Neural cell (in vitro differentiated cells): ENCODE results near the gene ENTREP3. TPM values are rescaled to one million over a fixed set of nuclear protein-coding genes. Genes with fewer than 3 reads are reported as not detected.
A peak's percentile ranks its signal among the peaks of the same experiment; 100 is the strongest.

ENCODE experiments used
- H2AFZ ChIP-seq: fragments of 200-600, 300-800 bp; sonication (generic), shearing (Covaris generic); 2 replicates; pipeline ENCODE4 v1.6.0; 2014; ENCODE audit warnings: low read depth, mild to moderate bottlenecking, antibody characterized with exemption, low read length, moderate library complexity
- H3F3A ChIP-seq: fragments of 200-600 bp; shearing (Covaris generic); 2 replicates; pipeline ENCODE4 v1.6.1; 2016; ENCODE audit warnings: mild to moderate bottlenecking, moderate library complexity, mixed read lengths, antibody characterized with exemption, low read length; ENCODE audit not compliant: insufficient read depth, poor library complexity, severe bottlenecking
- H3K27ac ChIP-seq: fragments of 200-600, 300-800 bp; sonication (generic), shearing (Covaris generic); 2 replicates; pipeline ENCODE4 v1.5.1; 2014; ENCODE audit warnings: mild to moderate bottlenecking, low read length, moderate library complexity
- H3K27me3 ChIP-seq: fragments of 300-800, 200-600 bp; sonication (generic), shearing (Covaris generic); 2 replicates; pipeline ENCODE4 v1.6.0; 2014; ENCODE audit warnings: mild to moderate bottlenecking, low read depth, low read length, moderate library complexity; ENCODE audit not compliant: insufficient read depth
- H3K36me3 ChIP-seq: fragments of 300-800, 200-600 bp; sonication (generic), shearing (Covaris generic); 2 replicates; pipeline ENCODE4 v1.5.1; 2014; ENCODE audit warnings: mild to moderate bottlenecking, antibody characterized with exemption, low read length, moderate library complexity; ENCODE audit not compliant: insufficient read depth
- H3K4me2 ChIP-seq: fragments of 300-800, 200-600 bp; sonication (generic), shearing (Covaris generic); 2 replicates; pipeline ENCODE4 v1.6.0; 2014; ENCODE audit warnings: mild to moderate bottlenecking, low read length
- H3K4me3 ChIP-seq: fragments of 300-800, 200-600 bp; sonication (generic), shearing (Covaris generic); 2 replicates; pipeline ENCODE4 v1.5.1; 2014; ENCODE audit warnings: mild to moderate bottlenecking, low read length, moderate library complexity
- H3K79me2 ChIP-seq: fragments of 200-600 bp; shearing (Covaris generic); replicated peaks from 2 replicates; pipeline ENCODE4 v1.6.0; 2014; ENCODE audit warnings: mild to moderate bottlenecking, low read length, moderate library complexity; ENCODE audit not compliant: insufficient read depth
- H3K9ac ChIP-seq: fragments of 300-800, 200-600 bp; sonication (generic), shearing (Covaris generic); 2 replicates; pipeline ENCODE4 v1.6.1; 2016; ENCODE audit warnings: mild to moderate bottlenecking, low read length, mixed read lengths
- H3K9me2 ChIP-seq: fragments of 200-600 bp; shearing (Covaris generic); 2 replicates; pipeline ENCODE4 v1.6.1; 2016; ENCODE audit warnings: mild to moderate bottlenecking, low read length, mixed read lengths; ENCODE audit not compliant: insufficient read depth
- H3K9me3 ChIP-seq: fragments of 200-600, 300-800 bp; sonication (generic), shearing (Covaris generic); 2 replicates; pipeline ENCODE4 v1.6.1; 2016; ENCODE audit warnings: mild to moderate bottlenecking, mixed run types, low read length, moderate library complexity, mixed read lengths
- H4K20me1 ChIP-seq: fragments of 200-600 bp; shearing (Covaris generic); 2 replicates; pipeline ENCODE4 v1.6.1; 2016; ENCODE audit warnings: mild to moderate bottlenecking, mixed run types; ENCODE audit not compliant: insufficient read depth
- CTCF ChIP-seq: fragments of 450-650 bp; IDR thresholded peaks from 2 replicates; pipeline ENCODE4 v1.5.1; 2014; ENCODE audit warnings: antibody characterized with exemption, mild to moderate bottlenecking, moderate library complexity; ENCODE audit not compliant: poor library complexity, severe bottlenecking
- EP300 ChIP-seq: fragments of 450-650 bp; conservative IDR thresholded peaks from 2 replicates; pipeline ENCODE4 v1.6.1; 2014; ENCODE audit warnings: antibody characterized with exemption, mild to moderate bottlenecking, moderate library complexity; ENCODE audit not compliant: poor library complexity, severe bottlenecking
- EZH2 ChIP-seq: fragments of 200-600, 300-800 bp; shearing (Covaris generic), sonication (generic); IDR thresholded peaks from 2 replicates; pipeline ENCODE4 v1.6.1; 2014; ENCODE audit warnings: antibody characterized with exemption, low read length, borderline replicate concordance, mild to moderate bottlenecking; ENCODE audit not compliant: insufficient read depth, poor library complexity, severe bottlenecking
- MXI1 ChIP-seq: fragments of 450-650 bp; conservative IDR thresholded peaks from 2 replicates; pipeline ENCODE4 v1.6.1; 2014; ENCODE audit warnings: antibody characterized with exemption, mild to moderate bottlenecking; ENCODE audit not compliant: poor library complexity, severe bottlenecking
- POLR2AphosphoS5 ChIP-seq: IDR thresholded peaks from 2 replicates; pipeline ENCODE4 v1.6.1; 2012
- RAD21 ChIP-seq: fragments of 450-650 bp; conservative IDR thresholded peaks from 2 replicates; pipeline ENCODE4 v1.6.1; 2014; ENCODE audit warnings: antibody characterized with exemption, mild to moderate bottlenecking, moderate library complexity
- SMC3 ChIP-seq: fragments of 450-650 bp; conservative IDR thresholded peaks from 2 replicates; pipeline ENCODE4 v1.6.1; 2014; ENCODE audit warnings: antibody characterized with exemption, mild to moderate bottlenecking, moderate library complexity; ENCODE audit not compliant: poor library complexity
- TAF1 ChIP-seq: IDR thresholded peaks from 2 replicates; pipeline ENCODE4 v1.6.1; 2012; ENCODE audit warnings: low read depth
- polyA minus RNA-seq: library from RNA; depleted of rRNA, polyadenylated mRNA; stranded (reverse); fragments of >200 nt; gene quantifications from 2 replicates; pipeline ENCODE4 v1.2.3, GENCODE V29; 2014
- polyA plus RNA-seq: library from polyadenylated mRNA; depleted of rRNA; stranded (reverse); fragments of >200 nt; gene quantifications from 2 replicates; pipeline ENCODE4 v1.2.3, GENCODE V29; 2014
- TF ChIP-seq, protein P1 (sequence below): IDR thresholded peaks from 2 replicates; pipeline ENCODE4 v1.6.1; 2012; ENCODE audit warnings: borderline replicate concordance

ENTREP3 gene, protein sequence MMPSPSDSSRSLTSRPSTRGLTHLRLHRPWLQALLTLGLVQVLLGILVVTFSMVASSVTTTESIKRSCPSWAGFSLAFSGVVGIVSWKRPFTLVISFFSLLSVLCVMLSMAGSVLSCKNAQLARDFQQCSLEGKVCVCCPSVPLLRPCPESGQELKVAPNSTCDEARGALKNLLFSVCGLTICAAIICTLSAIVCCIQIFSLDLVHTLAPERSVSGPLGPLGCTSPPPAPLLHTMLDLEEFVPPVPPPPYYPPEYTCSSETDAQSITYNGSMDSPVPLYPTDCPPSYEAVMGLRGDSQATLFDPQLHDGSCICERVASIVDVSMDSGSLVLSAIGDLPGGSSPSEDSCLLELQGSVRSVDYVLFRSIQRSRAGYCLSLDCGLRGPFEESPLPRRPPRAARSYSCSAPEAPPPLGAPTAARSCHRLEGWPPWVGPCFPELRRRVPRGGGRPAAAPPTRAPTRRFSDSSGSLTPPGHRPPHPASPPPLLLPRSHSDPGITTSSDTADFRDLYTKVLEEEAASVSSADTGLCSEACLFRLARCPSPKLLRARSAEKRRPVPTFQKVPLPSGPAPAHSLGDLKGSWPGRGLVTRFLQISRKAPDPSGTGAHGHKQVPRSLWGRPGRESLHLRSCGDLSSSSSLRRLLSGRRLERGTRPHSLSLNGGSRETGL
- polyA plus RNA-seq: 9.8 and 11.1 TPM in 2 replicates
- 8.0 and 8.6 TPM in 2 replicates for polyA minus RNA-seq

DNA sequence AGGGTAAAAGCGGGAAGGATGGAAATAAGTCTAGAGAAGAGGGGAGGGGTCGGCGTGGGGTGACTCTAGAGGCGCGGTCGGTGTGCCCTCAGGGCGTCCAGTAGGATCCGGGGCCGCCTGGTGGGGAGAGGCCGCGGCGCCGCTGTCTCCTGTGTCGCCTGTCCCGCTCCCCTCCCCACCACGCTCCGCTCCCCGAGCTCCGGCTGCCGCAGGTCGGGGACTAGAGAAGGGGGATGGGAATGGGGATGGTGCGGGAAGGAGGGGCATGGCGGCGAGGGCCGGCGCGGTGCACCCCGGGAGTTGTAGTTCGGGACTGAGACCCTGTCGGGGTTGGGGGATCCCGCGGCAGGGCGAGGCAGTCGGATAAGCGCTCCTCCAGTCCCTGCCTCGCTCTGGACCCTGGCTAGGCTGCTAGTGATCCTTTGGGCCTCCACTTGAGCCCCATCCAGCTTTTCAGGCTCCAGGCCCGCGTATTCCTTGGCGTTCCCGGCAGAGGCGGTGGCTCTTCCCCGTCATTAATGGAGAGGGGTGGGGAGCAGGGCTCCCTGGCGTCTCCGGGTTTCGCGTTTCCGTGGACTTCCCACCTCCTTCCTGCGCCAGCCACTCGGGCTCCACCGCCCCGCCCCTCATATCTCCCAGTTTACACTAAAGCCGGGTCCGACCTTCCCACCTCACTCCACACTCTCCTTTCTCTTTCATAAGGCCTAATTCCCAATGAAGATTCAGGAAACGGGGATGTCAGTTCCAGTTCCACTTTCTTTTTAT, at the start of gene ENTREP3:
ENTREP3 (minus strand) TSS at position 241 of the 765 bp plus-strand sequence. CDS start 606 bp downstream, outside the sequence.
- Histone ChIP-seq H3K9ac (peak within 1 kb of the TSS; percentile 91), H3K27ac (peak within 1 kb of the TSS; percentile 67), H3K4me2 (peak within 1 kb of the TSS; percentile 80), H3K36me3 (no peaks in the 10 kb centered on the region), H2AFZ (peak within 1 kb of the TSS; percentile 56), H3K9me3 (no peaks in the 10 kb centered on the region), H3K4me3 (peak within 1 kb of the TSS; percentile 94), H3K27me3 (no peaks in the 10 kb centered on the region), H3K9me2 (no peaks in the 10 kb centered on the region), H3K79me2 (peaks cover 8% of the 10 kb centered on the region), H3F3A (no peaks in the 10 kb centered on the region), H4K20me1 (no peaks in the 10 kb centered on the region)
- TF ChIP-seq EP300 (peak; percentile 29), TAF1 (peak; percentile 64), EZH2 (no peak), CTCF (peak; percentile 19), POLR2AphosphoS5 (peak; percentile 93), MXI1 (peak; percentile 76), RAD21 (peak; percentile 24), SMC3 (peak; percentile 43)
- TF ChIP-seq, protein P1, sequence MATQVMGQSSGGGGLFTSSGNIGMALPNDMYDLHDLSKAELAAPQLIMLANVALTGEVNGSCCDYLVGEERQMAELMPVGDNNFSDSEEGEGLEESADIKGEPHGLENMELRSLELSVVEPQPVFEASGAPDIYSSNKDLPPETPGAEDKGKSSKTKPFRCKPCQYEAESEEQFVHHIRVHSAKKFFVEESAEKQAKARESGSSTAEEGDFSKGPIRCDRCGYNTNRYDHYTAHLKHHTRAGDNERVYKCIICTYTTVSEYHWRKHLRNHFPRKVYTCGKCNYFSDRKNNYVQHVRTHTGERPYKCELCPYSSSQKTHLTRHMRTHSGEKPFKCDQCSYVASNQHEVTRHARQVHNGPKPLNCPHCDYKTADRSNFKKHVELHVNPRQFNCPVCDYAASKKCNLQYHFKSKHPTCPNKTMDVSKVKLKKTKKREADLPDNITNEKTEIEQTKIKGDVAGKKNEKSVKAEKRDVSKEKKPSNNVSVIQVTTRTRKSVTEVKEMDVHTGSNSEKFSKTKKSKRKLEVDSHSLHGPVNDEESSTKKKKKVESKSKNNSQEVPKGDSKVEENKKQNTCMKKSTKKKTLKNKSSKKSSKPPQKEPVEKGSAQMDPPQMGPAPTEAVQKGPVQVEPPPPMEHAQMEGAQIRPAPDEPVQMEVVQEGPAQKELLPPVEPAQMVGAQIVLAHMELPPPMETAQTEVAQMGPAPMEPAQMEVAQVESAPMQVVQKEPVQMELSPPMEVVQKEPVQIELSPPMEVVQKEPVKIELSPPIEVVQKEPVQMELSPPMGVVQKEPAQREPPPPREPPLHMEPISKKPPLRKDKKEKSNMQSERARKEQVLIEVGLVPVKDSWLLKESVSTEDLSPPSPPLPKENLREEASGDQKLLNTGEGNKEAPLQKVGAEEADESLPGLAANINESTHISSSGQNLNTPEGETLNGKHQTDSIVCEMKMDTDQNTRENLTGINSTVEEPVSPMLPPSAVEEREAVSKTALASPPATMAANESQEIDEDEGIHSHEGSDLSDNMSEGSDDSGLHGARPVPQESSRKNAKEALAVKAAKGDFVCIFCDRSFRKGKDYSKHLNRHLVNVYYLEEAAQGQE: no peak

DNA sequence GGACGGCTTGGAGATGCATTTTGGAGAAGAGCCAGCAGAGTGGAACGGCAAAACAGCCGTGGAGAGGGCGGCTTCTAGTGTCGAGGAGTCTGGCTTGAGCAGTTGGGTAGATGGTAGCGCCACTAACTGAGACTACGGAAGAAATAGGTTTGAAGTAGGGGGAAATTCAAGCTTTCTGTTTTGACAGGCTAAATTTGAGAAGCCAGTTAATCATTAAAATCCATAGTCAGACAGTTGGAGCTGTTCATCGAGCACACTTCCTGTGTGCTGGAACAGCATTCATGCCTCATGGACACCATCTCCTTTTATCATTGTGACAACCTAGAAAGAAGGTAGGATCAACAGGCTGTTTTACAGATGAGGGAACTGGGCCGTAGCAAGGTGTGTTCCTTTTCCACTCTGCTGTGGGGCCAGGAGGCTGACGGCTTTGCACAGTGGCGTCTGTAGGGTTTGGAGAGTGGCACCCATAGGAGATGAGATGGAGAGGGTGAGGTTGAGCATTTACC, 49.3 kb upstream of the ENTREP3 start:
- Histone ChIP-seq H3K4me2 (no peak overlapping the region), H4K20me1 (no peaks in the 10 kb centered on the region), H3K36me3 (no peaks in the 10 kb centered on the region), H3F3A (no peaks in the 10 kb centered on the region), H3K9me3 (no peaks in the 10 kb centered on the region), H3K9me2 (no peaks in the 10 kb centered on the region), H3K4me3 (no peak overlapping the region), H3K79me2 (peaks cover 8% of the 10 kb centered on the region), H3K27ac (no peak overlapping the region), H3K27me3 (no peaks in the 10 kb centered on the region), H3K9ac (no peak overlapping the region), H2AFZ (no peak overlapping the region)
- no peak for TF ChIP-seq EP300
- TF ChIP-seq MXI1: no peak
- TF ChIP-seq POLR2AphosphoS5: no peak
- TF ChIP-seq SMC3: no peak
- TF ChIP-seq CTCF: no peak
